Osteocyte (in vitro differentiated cells): ENCODE results near the gene APBB1IP. TPM values are rescaled to one million over a fixed set of nuclear protein-coding genes. Genes with fewer than 3 reads are reported as not detected.
"Not testable (repeated sequence)": the region's sequence is repeated elsewhere in the genome, so short reads cannot be mapped to it uniquely, and the experiment has no call there.

ENCODE experiments used
- DNase-seq: peaks from one replicate; pipeline ENCODE4 v3.0.0; 2021; ENCODE audit warnings: mixed read lengths; ENCODE audit not compliant: unreplicated experiment; ENCODE audit errors: extremely low spot score
- H3K27ac Mint-ChIP-seq: one replicate; pipeline ENCODE4 v1.8.0; 2021; ENCODE audit warnings: mild to moderate bottlenecking, mixed read lengths; ENCODE audit not compliant: unreplicated experiment
- H3K27me3 Mint-ChIP-seq: one replicate; pipeline ENCODE4 v1.8.0; 2021; ENCODE audit warnings: mixed read lengths; ENCODE audit not compliant: unreplicated experiment
- H3K36me3 Mint-ChIP-seq: one replicate; pipeline ENCODE4 v1.8.0; 2021; ENCODE audit warnings: mixed read lengths; ENCODE audit not compliant: unreplicated experiment
- H3K4me1 Mint-ChIP-seq: one replicate; pipeline ENCODE4 v1.8.0; 2021; ENCODE audit warnings: mixed read lengths; ENCODE audit not compliant: unreplicated experiment
- H3K4me3 Mint-ChIP-seq: one replicate; pipeline ENCODE4 v1.8.0; 2021; ENCODE audit warnings: mild to moderate bottlenecking, moderate library complexity, mixed read lengths; ENCODE audit not compliant: unreplicated experiment
- H3K9me3 Mint-ChIP-seq: one replicate; pipeline ENCODE4 v1.8.0; 2021; ENCODE audit warnings: mixed read lengths; ENCODE audit not compliant: unreplicated experiment
- CTCF ChIP-seq: fragments of 200-600 bp; sonication (generic); IDR thresholded peaks from 2 replicates; pipeline ENCODE4 v1.5.0; 2021; ENCODE audit warnings: antibody characterized with exemption, mild to moderate bottlenecking, moderate library complexity
- total RNA-seq: library from RNA; stranded (reverse); gene quantifications from 2 replicates; pipeline ENCODE4 v1.2.1, GENCODE V29; 2021

APBB1IP gene
- total RNA-seq, 1 donor from 2014 or later, result not detected

GRCh38 chr10:26468291-26468690 lies 30.1 kb downstream of the APBB1IP start:
- H3K27me3 Mint-ChIP-seq, result no peaks in the 10 kb centered on the region
- H3K4me3 Mint-ChIP-seq, result no peak overlapping the region
- H3K36me3 Mint-ChIP-seq, result no peaks in the 10 kb centered on the region
- no peak overlapping the region for H3K27ac Mint-ChIP-seq
- no peaks in the 10 kb centered on the region for H3K9me3 Mint-ChIP-seq
- no peaks in the 10 kb centered on the region for H3K4me1 Mint-ChIP-seq
- TF ChIP-seq CTCF, result no peak
- DNase-seq, result no peak

GRCh38 chr10:26468700-26469099 lies 30.6 kb downstream of the APBB1IP start:
- H3K9me3 Mint-ChIP-seq, result no peaks in the 10 kb centered on the region
- DNase-seq, result no peak
- no peak overlapping the region for H3K27ac Mint-ChIP-seq
- H3K4me1 Mint-ChIP-seq, result no peaks in the 10 kb centered on the region
- no peaks in the 10 kb centered on the region for H3K27me3 Mint-ChIP-seq
- no peak for TF ChIP-seq CTCF
- H3K36me3 Mint-ChIP-seq, result no peaks in the 10 kb centered on the region
- no peak overlapping the region for H3K4me3 Mint-ChIP-seq

- no peak overlapping the region for H3K4me3 Mint-ChIP-seq
- no peak for DNase-seq
- no peak overlapping the region for H3K27ac Mint-ChIP-seq
- peaks cover 5% of the 10 kb centered on the region for H3K9me3 Mint-ChIP-seq
- no peak for TF ChIP-seq CTCF
- no peaks in the 10 kb centered on the region for H3K27me3 Mint-ChIP-seq
- H3K36me3 Mint-ChIP-seq, result no peaks in the 10 kb centered on the region
- no peaks in the 10 kb centered on the region for H3K4me1 Mint-ChIP-seq
These were observed 34.3 kb downstream of the APBB1IP start for GRCh38 chr10:26472492-26472778.

GRCh38 chr10:26474026-26474425 lies 35.9 kb downstream of the APBB1IP start:
- Mint-ChIP-seq H3K4me1 (no peaks in the 10 kb centered on the region), H3K9me3 (peaks cover 13% of the 10 kb centered on the region), H3K27me3 (no peaks in the 10 kb centered on the region), H3K36me3 (no peaks in the 10 kb centered on the region), H3K27ac (no peak overlapping the region), H3K4me3 (no peak overlapping the region)
- TF ChIP-seq CTCF, result no peak
- DNase-seq, result no peak

GRCh38 chr10:26474845-26475244 lies 36.7 kb downstream of the APBB1IP start:
- not testable (repeated sequence) for H3K27ac Mint-ChIP-seq, H3K4me1 Mint-ChIP-seq, H3K4me3 Mint-ChIP-seq, H3K27me3 Mint-ChIP-seq, H3K36me3 Mint-ChIP-seq, DNase-seq
- peaks cover 13% of the 10 kb centered on the region for H3K9me3 Mint-ChIP-seq

- no peak for DNase-seq
- Mint-ChIP-seq H3K27ac (no peak overlapping the region), H3K27me3 (no peaks in the 10 kb centered on the region), H3K4me1 (no peaks in the 10 kb centered on the region), H3K4me3 (no peak overlapping the region), H3K36me3 (no peaks in the 10 kb centered on the region), H3K9me3 (peaks cover 13% of the 10 kb centered on the region)
- no peak for TF ChIP-seq CTCF
These were observed 37.2 kb downstream of the APBB1IP start for GRCh38 chr10:26475386-26475785.
